ENCODE measurements around the gene RGS6. TPM values are rescaled to one million over a fixed set of nuclear protein-coding genes. Genes with fewer than 3 reads are reported as not detected.

Gene RGS6
- total RNA-seq, 1 donor from 2014 or later: 0.34 TPM

DNA sequence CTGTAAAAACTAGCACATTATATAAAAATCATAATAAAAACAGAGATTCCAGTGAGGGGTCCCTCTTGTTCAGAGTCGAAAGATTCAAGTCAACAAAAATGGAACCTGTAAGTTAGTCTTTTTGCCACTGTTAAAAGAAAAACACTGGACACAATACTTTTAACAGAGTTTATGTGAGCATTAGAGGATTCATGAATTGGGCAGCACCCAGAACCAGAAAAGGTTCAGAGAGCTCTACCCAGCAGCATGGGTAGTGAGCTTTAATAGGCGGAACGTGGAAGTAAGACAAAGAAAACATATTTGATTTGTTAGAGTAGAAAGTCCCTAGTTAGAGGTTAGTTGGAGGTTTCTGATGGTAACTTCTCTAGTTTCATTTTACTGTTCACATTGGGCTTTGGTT is 476.8 kb downstream of the RGS6 start:
- H3K36me3 Mint-ChIP-seq (ENCODE audit: low read depth, unreplicated experiment): no peaks in the 10 kb centered on the region
- H3K4me3 Mint-ChIP-seq (ENCODE audit: unreplicated experiment): no peak overlapping the region
- no peaks in the 10 kb centered on the region for H3K36me3 ChIP-seq (ENCODE audit: insufficient read depth, low read length)
- H4K20me1 ChIP-seq (ENCODE audit: insufficient read depth, low read length): no peaks in the 10 kb centered on the region
- no peak overlapping the region for H2AFZ ChIP-seq (ENCODE audit: low read depth, low read length)
- DNase-seq (ENCODE audit: low read depth): no peak
- no peaks in the 10 kb centered on the region for H3K9me3 ChIP-seq (ENCODE audit: insufficient read depth, low read depth, low read length)
- no peaks in the 10 kb centered on the region for H3K27me3 ChIP-seq (ENCODE audit: insufficient read depth, low read length)
- H3K9me3 Mint-ChIP-seq (ENCODE audit: unreplicated experiment): peaks cover 3% of the 10 kb centered on the region
- no peak overlapping the region for H3K27ac Mint-ChIP-seq (ENCODE audit: unreplicated experiment)
- no peak overlapping the region for H3K4me3 ChIP-seq (ENCODE audit: insufficient read depth, low read depth, low read length)
- H3K4me1 ChIP-seq (ENCODE audit: insufficient read depth, low read length): no peaks in the 10 kb centered on the region
- H3K4me2 ChIP-seq (ENCODE audit: low read length): no peak overlapping the region
- H3K4me1 Mint-ChIP-seq (ENCODE audit: low read depth, unreplicated experiment): no peaks in the 10 kb centered on the region
- TF ChIP-seq EZH2 (IDR thresholded peaks at IDR 0.05; ENCODE audit: insufficient read depth, low read length): no peak
- TF ChIP-seq, protein P1, sequence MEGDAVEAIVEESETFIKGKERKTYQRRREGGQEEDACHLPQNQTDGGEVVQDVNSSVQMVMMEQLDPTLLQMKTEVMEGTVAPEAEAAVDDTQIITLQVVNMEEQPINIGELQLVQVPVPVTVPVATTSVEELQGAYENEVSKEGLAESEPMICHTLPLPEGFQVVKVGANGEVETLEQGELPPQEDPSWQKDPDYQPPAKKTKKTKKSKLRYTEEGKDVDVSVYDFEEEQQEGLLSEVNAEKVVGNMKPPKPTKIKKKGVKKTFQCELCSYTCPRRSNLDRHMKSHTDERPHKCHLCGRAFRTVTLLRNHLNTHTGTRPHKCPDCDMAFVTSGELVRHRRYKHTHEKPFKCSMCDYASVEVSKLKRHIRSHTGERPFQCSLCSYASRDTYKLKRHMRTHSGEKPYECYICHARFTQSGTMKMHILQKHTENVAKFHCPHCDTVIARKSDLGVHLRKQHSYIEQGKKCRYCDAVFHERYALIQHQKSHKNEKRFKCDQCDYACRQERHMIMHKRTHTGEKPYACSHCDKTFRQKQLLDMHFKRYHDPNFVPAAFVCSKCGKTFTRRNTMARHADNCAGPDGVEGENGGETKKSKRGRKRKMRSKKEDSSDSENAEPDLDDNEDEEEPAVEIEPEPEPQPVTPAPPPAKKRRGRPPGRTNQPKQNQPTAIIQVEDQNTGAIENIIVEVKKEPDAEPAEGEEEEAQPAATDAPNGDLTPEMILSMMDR (IDR thresholded peaks at IDR 0.05; ENCODE audit: insufficient read depth, low read depth, low read length): no peak
- no peak overlapping the region for H3K27ac ChIP-seq (ENCODE audit: low read depth, low read length)
- peaks cover 15% of the 10 kb centered on the region for H3K27me3 Mint-ChIP-seq (ENCODE audit: low read depth, unreplicated experiment)
- FAIRE-seq: no peak
- no peaks in the 10 kb centered on the region for H3K79me2 ChIP-seq (ENCODE audit: insufficient read depth, low read length)
- H3K9ac ChIP-seq (ENCODE audit: low read length): no peak overlapping the region

DNA sequence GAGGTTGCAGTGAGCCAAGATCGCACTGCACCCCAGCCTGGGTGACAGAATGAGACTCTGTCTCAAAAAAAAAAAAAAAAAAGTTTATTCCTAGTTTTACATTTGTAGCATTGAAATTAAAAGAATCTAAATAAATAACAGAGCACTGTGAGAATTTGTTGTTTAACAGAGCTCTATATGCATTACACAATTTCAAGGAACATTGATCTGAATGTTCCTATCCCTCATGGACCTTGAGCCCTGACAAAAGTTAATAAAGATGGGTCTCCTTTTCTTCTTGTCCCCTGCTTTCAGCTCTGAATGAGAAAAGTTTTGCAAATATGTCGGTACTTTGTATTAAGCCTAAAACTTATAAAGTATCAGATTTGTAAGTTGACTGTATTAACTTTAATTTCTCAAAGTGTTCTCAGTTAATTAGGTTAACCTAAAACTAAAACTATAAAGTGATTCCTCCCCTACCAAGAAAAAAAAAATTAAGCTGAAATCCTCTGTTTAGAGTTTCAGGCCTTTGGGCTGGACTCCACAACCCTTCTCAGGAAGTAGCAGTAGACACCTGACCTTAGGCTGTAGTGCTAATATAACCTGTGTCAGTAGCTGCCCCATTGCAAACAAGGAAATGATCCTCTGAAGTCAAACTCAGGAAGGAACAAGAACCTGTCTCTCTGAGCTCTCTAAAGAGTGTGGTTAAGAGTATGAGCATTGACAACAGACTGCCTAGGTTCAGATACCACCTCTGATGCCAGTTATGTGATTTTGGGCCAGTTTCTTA is 484.0 kb downstream of the RGS6 start:
- Mint-ChIP-seq H3K36me3 (ENCODE audit: low read depth, unreplicated experiment) (no peaks in the 10 kb centered on the region), H3K27me3 (ENCODE audit: low read depth, unreplicated experiment) (peaks cover 2% of the 10 kb centered on the region), H3K4me1 (ENCODE audit: low read depth, unreplicated experiment) (peaks cover 3% of the 10 kb centered on the region), H3K27ac (ENCODE audit: unreplicated experiment) (no peak overlapping the region), H3K4me3 (ENCODE audit: unreplicated experiment) (no peak overlapping the region), H3K9me3 (ENCODE audit: unreplicated experiment) (peaks cover 10% of the 10 kb centered on the region)
- no peaks in the 10 kb centered on the region for H3K9me3 ChIP-seq (ENCODE audit: insufficient read depth, low read depth, low read length)
- no peaks in the 10 kb centered on the region for H3K27me3 ChIP-seq (ENCODE audit: insufficient read depth, low read length)
- no peaks in the 10 kb centered on the region for H3K4me1 ChIP-seq (ENCODE audit: insufficient read depth, low read length)
- H3K36me3 ChIP-seq (ENCODE audit: insufficient read depth, low read length): no peaks in the 10 kb centered on the region
- H3K9ac ChIP-seq (ENCODE audit: low read length): no peak overlapping the region
- no peak for FAIRE-seq
- no peak overlapping the region for H3K4me2 ChIP-seq (ENCODE audit: low read length)
- H3K27ac ChIP-seq (ENCODE audit: low read depth, low read length): no peak overlapping the region
- no peak overlapping the region for H2AFZ ChIP-seq (ENCODE audit: low read depth, low read length)
- no peaks in the 10 kb centered on the region for H4K20me1 ChIP-seq (ENCODE audit: insufficient read depth, low read length)
- H3K4me3 ChIP-seq (ENCODE audit: insufficient read depth, low read depth, low read length): no peak overlapping the region
- DNase-seq (ENCODE audit: low read depth): no peak
- H3K79me2 ChIP-seq (ENCODE audit: insufficient read depth, low read length): no peaks in the 10 kb centered on the region
- no peak for TF ChIP-seq EZH2 (IDR thresholded peaks at IDR 0.05; ENCODE audit: insufficient read depth, low read length)
- TF ChIP-seq, protein P1 (IDR thresholded peaks at IDR 0.05; ENCODE audit: insufficient read depth, low read depth, low read length): no peak

DNA sequence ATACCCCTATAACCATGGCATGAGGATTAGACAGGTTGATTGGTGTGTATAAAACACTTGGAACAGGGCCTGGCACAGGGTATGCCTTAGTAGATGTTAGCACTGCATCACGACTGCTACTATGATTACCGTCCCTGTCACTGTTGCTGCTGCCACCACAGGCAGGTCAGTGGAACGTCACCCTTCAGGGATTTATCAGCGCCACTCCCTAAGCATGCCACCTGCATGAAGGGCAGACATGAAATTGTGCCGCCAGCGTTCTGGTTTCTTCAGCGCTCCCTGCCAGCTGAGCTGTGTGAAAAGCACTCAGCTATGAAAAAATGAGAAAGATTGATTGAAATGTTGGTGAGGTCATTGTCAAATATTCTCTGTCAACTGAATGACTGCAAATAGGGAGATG is 484.7 kb downstream of the RGS6 start:
- Histone ChIP-seq H3K27ac (ENCODE audit: low read depth, low read length) (no peak overlapping the region), H3K36me3 (ENCODE audit: insufficient read depth, low read length) (no peaks in the 10 kb centered on the region), H3K4me1 (ENCODE audit: insufficient read depth, low read length) (no peaks in the 10 kb centered on the region), H3K79me2 (ENCODE audit: insufficient read depth, low read length) (no peaks in the 10 kb centered on the region), H3K9ac (ENCODE audit: low read length) (no peak overlapping the region), H3K4me2 (ENCODE audit: low read length) (no peak overlapping the region), H3K4me3 (ENCODE audit: insufficient read depth, low read depth, low read length) (no peak overlapping the region), H2AFZ (ENCODE audit: low read depth, low read length) (no peak overlapping the region), H3K27me3 (ENCODE audit: insufficient read depth, low read length) (no peaks in the 10 kb centered on the region), H3K9me3 (ENCODE audit: insufficient read depth, low read depth, low read length) (no peaks in the 10 kb centered on the region), H4K20me1 (ENCODE audit: insufficient read depth, low read length) (no peaks in the 10 kb centered on the region)
- no peaks in the 10 kb centered on the region for H3K36me3 Mint-ChIP-seq (ENCODE audit: low read depth, unreplicated experiment)
- no peak overlapping the region for H3K27ac Mint-ChIP-seq (ENCODE audit: unreplicated experiment)
- H3K27me3 Mint-ChIP-seq (ENCODE audit: low read depth, unreplicated experiment): peaks cover 2% of the 10 kb centered on the region
- H3K4me1 Mint-ChIP-seq (ENCODE audit: low read depth, unreplicated experiment): peaks cover 3% of the 10 kb centered on the region
- peaks cover 10% of the 10 kb centered on the region for H3K9me3 Mint-ChIP-seq (ENCODE audit: unreplicated experiment)
- no peak overlapping the region for H3K4me3 Mint-ChIP-seq (ENCODE audit: unreplicated experiment)
- no peak for FAIRE-seq
- no peak for DNase-seq (ENCODE audit: low read depth)
- no peak for TF ChIP-seq EZH2 (IDR thresholded peaks at IDR 0.05; ENCODE audit: insufficient read depth, low read length)
- TF ChIP-seq, protein P1 (IDR thresholded peaks at IDR 0.05; ENCODE audit: insufficient read depth, low read depth, low read length): no peak

Data from astrocyte (in vitro differentiated cells and primary cell).